ENCODE results near the gene BCAS2. TPM values are rescaled to one million over a fixed set of nuclear protein-coding genes. Genes with fewer than 3 reads are reported as not detected.

BCAS2 gene
- 37.1 and 38.0 TPM in 2 replicates for total RNA-seq

GRCh38 chr1:114581335-114582287, at the start of gene BCAS2:
TSS of gene BCAS2 (minus strand) at chr1:114581615. CDS start at chr1:114581591, 24 bp downstream.
- H3K4me2 ChIP-seq (ENCODE audit: insufficient read depth, low read length) = peak within 1 kb of the TSS; percentile 95

GRCh38 chr1:114627107-114627506, 45.7 kb upstream of the BCAS2 start:
- TF ChIP-seq CTCF (IDR thresholded peaks at IDR 0.05; ENCODE audit: extremely low read depth, low read depth, low read length) = no peak
- peak; percentile 11 for DNase-seq (ENCODE audit: insufficient read length, low spot score, missing footprints)
- Histone ChIP-seq H3K27ac (ENCODE audit: low read depth, low read length) (no peak overlapping the region), H3K4me3 (ENCODE audit: insufficient read depth, low read length) (no peak overlapping the region), H2AFZ (ENCODE audit: low read length) (no peak overlapping the region), H3K9me3 (ENCODE audit: low read depth, low read length) (no peaks in the 10 kb centered on the region), H3K36me3 (ENCODE audit: insufficient read depth, low read length) (no peaks in the 10 kb centered on the region), H3K4me2 (ENCODE audit: insufficient read depth, low read length) (no peak overlapping the region), H4K20me1 (ENCODE audit: insufficient read depth, low read length) (no peaks in the 10 kb centered on the region), H3K4me1 (ENCODE audit: insufficient read depth, low read length) (peaks cover 3% of the 10 kb centered on the region), H3K27me3 (ENCODE audit: insufficient read depth, low read length) (no peaks in the 10 kb centered on the region), H3K79me2 (ENCODE audit: insufficient read depth, low read length) (no peaks in the 10 kb centered on the region)

More at GRCh38 chr1:114581335-114582287, at the start of gene BCAS2:
- Histone ChIP-seq H3K36me3 (ENCODE audit: insufficient read depth, low read length) (peaks cover 25% of the 10 kb centered on the region), H3K79me2 (ENCODE audit: insufficient read depth, low read length) (peaks cover 37% of the 10 kb centered on the region), H3K27me3 (ENCODE audit: insufficient read depth, low read length) (no peaks in the 10 kb centered on the region), H3K4me3 (ENCODE audit: insufficient read depth, low read length) (peak within 1 kb of the TSS; percentile 83), H3K27ac (ENCODE audit: low read depth, low read length) (peak within 1 kb of the TSS; percentile 93), H3K4me1 (ENCODE audit: insufficient read depth, low read length) (peaks cover 14% of the 10 kb centered on the region), H4K20me1 (ENCODE audit: insufficient read depth, low read length) (no peaks in the 10 kb centered on the region), H3K9me3 (ENCODE audit: low read depth, low read length) (no peaks in the 10 kb centered on the region), H2AFZ (ENCODE audit: low read length) (peak within 1 kb of the TSS; percentile 97)
- DNase-seq (ENCODE audit: insufficient read length, low spot score, missing footprints) = peak; percentile 89
- no peak for TF ChIP-seq CTCF (IDR thresholded peaks at IDR 0.05; ENCODE audit: extremely low read depth, low read depth, low read length)

- no peaks in the 10 kb centered on the region for H3K36me3 ChIP-seq (ENCODE audit: insufficient read depth, low read length)
- H3K4me1 ChIP-seq (ENCODE audit: insufficient read depth, low read length) = peaks cover 3% of the 10 kb centered on the region
- no peak overlapping the region for H2AFZ ChIP-seq (ENCODE audit: low read length)
- no peaks in the 10 kb centered on the region for H3K27me3 ChIP-seq (ENCODE audit: insufficient read depth, low read length)
- H3K9me3 ChIP-seq (ENCODE audit: low read depth, low read length) = no peaks in the 10 kb centered on the region
- no peaks in the 10 kb centered on the region for H3K79me2 ChIP-seq (ENCODE audit: insufficient read depth, low read length)
- H4K20me1 ChIP-seq (ENCODE audit: insufficient read depth, low read length) = no peaks in the 10 kb centered on the region
- no peak for DNase-seq (ENCODE audit: insufficient read length, low spot score, missing footprints)
- H3K4me3 ChIP-seq (ENCODE audit: insufficient read depth, low read length) = no peak overlapping the region
- no peak overlapping the region for H3K27ac ChIP-seq (ENCODE audit: low read depth, low read length)
- no peak for TF ChIP-seq CTCF (IDR thresholded peaks at IDR 0.05; ENCODE audit: extremely low read depth, low read depth, low read length)
- H3K4me2 ChIP-seq (ENCODE audit: insufficient read depth, low read length) = no peak overlapping the region
These were observed 41.9 kb upstream of the BCAS2 start for GRCh38 chr1:114623364-114623763.

GRCh38 chr1:114620419-114620818, 39.0 kb upstream of the BCAS2 start:
- DNase-seq (ENCODE audit: insufficient read length, low spot score, missing footprints) = no peak
- Histone ChIP-seq H3K79me2 (ENCODE audit: insufficient read depth, low read length) (no peaks in the 10 kb centered on the region), H3K4me1 (ENCODE audit: insufficient read depth, low read length) (no peaks in the 10 kb centered on the region), H3K4me3 (ENCODE audit: insufficient read depth, low read length) (no peak overlapping the region), H3K27ac (ENCODE audit: low read depth, low read length) (no peak overlapping the region), H4K20me1 (ENCODE audit: insufficient read depth, low read length) (no peaks in the 10 kb centered on the region), H3K9me3 (ENCODE audit: low read depth, low read length) (no peaks in the 10 kb centered on the region), H3K27me3 (ENCODE audit: insufficient read depth, low read length) (no peaks in the 10 kb centered on the region), H3K36me3 (ENCODE audit: insufficient read depth, low read length) (no peaks in the 10 kb centered on the region), H2AFZ (ENCODE audit: low read length) (no peak overlapping the region), H3K4me2 (ENCODE audit: insufficient read depth, low read length) (no peak overlapping the region)
- TF ChIP-seq CTCF (IDR thresholded peaks at IDR 0.05; ENCODE audit: extremely low read depth, low read depth, low read length) = no peak
